Measurements from ENCODE around the gene ZNF282. TPM values are rescaled to one million over a fixed set of nuclear protein-coding genes. Genes with fewer than 3 reads are reported as not detected.

Gene ZNF282
- 24.5 TPM for total RNA-seq
- 9.3 TPM for polyA plus RNA-seq (ENCODE audit: insufficient read depth, low read depth, low replicate concordance)
- long read RNA-seq, donor 1, transcript ZNF282-204 (8 exons, 3,722 nt), result major isoform, 7 of 7 reads
- long read RNA-seq, donor 1, partial matches to known transcripts, result 0 of 7 reads
- long read RNA-seq, donor 1, other reads (novel, unspliced or antisense), result 0 of 7 reads
- long read RNA-seq, donor 2, transcript ZNF282-204 (8 exons, 3,722 nt), result major isoform, 5 of 6 reads
- long read RNA-seq, donor 2, partial matches to known transcripts, result 0 of 6 reads
- long read RNA-seq, donor 2, other reads (novel, unspliced or antisense), result 0 of 6 reads
- long read RNA-seq, donor 3, transcript ZNF282-204 (8 exons, 3,722 nt), result major isoform, 5 of 7 reads
- long read RNA-seq, donor 3, partial matches to known transcripts, result 0 of 7 reads
- long read RNA-seq, donor 3, other reads (novel, unspliced or antisense), result 0 of 7 reads
- long read RNA-seq, donor 4, partial matches to known transcripts, result 0 of 3 reads
- long read RNA-seq, donor 4, other reads (novel, unspliced or antisense), result 0 of 3 reads
- long read RNA-seq, donor 5, result 0 reads
- long read RNA-seq, donor 6, partial matches to known transcripts, result 0 of 3 reads
- long read RNA-seq, donor 6, other reads (novel, unspliced or antisense), result 0 of 3 reads
- long read RNA-seq, donor 7, partial matches to known transcripts, result 1 of 17 reads
- long read RNA-seq, donor 7, other reads (novel, unspliced or antisense), result 14 of 17 reads
- long read RNA-seq, donor 8, partial matches to known transcripts, result 0 of 4 reads
- long read RNA-seq, donor 8, other reads (novel, unspliced or antisense), result 0 of 4 reads
- long read RNA-seq, donor 9, partial matches to known transcripts, result 0 of 3 reads
- long read RNA-seq, donor 9, other reads (novel, unspliced or antisense), result 0 of 3 reads
- long read RNA-seq, donor 10, partial matches to known transcripts, result 8 of 10 reads
- long read RNA-seq, donor 10, other reads (novel, unspliced or antisense), result 0 of 10 reads

DNA sequence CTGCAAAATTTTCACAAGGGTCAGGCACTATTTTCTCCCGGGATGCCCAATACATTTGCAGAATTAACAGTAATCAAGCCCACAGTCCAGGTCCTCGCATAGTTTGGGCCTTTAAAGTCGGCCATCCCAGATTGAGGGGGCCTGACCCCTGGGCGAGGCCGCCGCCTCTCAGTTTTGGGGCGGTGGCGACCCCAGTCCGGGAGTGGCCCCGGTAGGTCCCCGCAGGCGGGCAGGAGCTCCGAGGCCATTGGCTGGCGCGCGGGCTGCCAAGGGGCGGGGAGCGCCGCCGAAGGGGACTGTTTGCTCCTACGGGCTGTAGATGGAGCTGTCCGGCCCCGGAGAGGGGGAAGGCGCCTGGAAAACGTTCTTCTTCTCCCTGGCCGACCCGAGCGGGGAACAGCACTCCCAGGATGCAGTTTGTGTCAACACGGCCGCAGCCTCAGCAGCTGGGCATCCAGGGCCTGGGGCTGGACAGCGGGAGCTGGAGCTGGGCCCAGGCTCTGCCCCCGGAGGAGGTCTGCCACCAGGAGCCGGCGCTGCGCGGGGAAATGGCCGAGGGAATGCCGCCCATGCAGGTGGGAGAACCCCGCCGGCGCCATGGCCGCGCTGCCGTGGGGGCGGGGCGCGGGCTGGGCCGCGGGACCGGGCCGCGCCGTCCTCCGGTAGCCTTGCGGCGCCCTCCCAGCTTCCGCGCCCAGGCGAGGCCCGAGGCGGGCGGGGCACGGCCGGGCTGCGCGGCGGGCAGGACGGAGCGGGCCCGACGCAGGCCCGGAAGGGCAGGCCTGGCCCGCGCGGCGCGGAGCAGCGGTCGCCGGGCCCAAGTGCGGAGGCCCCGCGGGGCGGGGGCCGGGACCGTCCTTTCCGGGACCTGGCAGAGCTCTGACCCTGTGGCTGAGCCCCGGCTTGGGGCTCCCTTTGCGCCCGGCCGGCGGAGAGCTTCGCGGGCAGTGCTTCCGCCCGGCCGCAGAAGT, at the start of gene ZNF282:
Gene ZNF282 (plus strand): TSS at position 367 of the 971 bp plus-strand sequence. CDS start 44 bp downstream, at position 411.
- H3K27ac ChIP-seq (ENCODE audit: low read depth in 2 of 2, low read length in 2 of 2), result peak within 1 kb of the TSS; percentile 86 to 87
- no peaks in the 10 kb centered on the region for H3K9me3 ChIP-seq (ENCODE audit: control insufficient read depth in 2 of 3, insufficient read depth in 1 of 3, low read length in 3 of 3)
- peak within 1 kb of the TSS; percentile 75 to 92 (median 79) for H3K4me3 ChIP-seq (ENCODE audit: low read length in 3 of 3)
- intact Hi-C loops (cut with DNase I), result no loop called here
- peaks cover 0 to 11% (median 5%) of the 10 kb centered on the region in 3 donors for H3K4me1 ChIP-seq (ENCODE audit: control insufficient read depth in 2 of 3, insufficient read depth in 2 of 3, low read depth in 1 of 3, low read length in 3 of 3)
- H3K27me3 ChIP-seq (ENCODE audit: control insufficient read depth, insufficient read depth, low read length), result no peaks in the 10 kb centered on the region
- TF ChIP-seq, protein P1, sequence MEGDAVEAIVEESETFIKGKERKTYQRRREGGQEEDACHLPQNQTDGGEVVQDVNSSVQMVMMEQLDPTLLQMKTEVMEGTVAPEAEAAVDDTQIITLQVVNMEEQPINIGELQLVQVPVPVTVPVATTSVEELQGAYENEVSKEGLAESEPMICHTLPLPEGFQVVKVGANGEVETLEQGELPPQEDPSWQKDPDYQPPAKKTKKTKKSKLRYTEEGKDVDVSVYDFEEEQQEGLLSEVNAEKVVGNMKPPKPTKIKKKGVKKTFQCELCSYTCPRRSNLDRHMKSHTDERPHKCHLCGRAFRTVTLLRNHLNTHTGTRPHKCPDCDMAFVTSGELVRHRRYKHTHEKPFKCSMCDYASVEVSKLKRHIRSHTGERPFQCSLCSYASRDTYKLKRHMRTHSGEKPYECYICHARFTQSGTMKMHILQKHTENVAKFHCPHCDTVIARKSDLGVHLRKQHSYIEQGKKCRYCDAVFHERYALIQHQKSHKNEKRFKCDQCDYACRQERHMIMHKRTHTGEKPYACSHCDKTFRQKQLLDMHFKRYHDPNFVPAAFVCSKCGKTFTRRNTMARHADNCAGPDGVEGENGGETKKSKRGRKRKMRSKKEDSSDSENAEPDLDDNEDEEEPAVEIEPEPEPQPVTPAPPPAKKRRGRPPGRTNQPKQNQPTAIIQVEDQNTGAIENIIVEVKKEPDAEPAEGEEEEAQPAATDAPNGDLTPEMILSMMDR (IDR thresholded peaks at IDR 0.05; ENCODE audit: borderline replicate concordance, extremely low read depth, insufficient read depth), result peak; percentile 50
- FAIRE-seq (no peak), DNase-seq (peak; percentile 94 to 97 (median 94))
- peaks cover 8 to 17% (median 12%) of the 10 kb centered on the region in 3 donors for H3K36me3 ChIP-seq (ENCODE audit: control insufficient read depth in 2 of 3, insufficient read depth in 3 of 3, low read length in 3 of 3)
- peak within 1 kb of the TSS; percentile 57 to 93 (median 87) for H3K9ac ChIP-seq (ENCODE audit: low read length in 3 of 3)

DNA sequence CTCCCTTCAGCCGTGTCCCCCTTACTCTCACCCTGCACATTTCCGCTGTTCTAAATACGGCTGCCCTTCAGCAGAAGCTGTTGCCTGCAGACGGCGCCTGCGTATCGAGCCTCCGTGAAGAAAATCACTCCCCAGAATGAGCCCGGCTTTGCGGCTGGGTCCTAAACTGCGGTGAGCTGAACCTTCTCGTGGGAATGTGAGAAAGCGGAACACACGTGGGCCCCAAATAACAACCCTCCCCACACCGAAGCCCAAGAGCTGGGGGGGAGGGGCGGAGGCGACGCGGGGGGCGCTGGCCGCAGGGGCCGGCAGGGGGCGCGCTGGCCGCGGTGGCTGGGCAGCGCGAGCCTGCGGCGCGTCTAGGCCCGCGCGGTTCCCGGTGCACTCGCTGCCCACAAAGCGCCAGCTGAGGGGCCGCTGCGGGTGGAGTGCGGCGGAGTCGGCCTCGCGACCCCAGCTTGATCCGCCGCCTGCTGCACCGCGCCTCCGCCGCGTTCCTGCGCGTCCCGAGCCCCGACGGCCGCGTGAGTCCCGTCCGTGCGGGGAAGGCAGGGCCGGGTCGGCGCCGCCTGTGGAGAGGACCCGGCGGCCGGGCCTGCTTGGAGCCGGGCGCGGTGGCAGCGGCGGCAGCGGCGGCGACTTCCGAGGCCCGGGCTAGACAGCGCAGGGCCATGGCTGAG, 48.1 kb upstream of the ZNF282 start, which contains the start of gene ZNF398:
Gene ZNF398 (plus strand): TSS at position 382 of the 680 bp plus-strand sequence. CDS start 290 bp downstream, at position 672.
- DNase-seq (peak; percentile 83 to 91 (median 89)), FAIRE-seq (no peak)
- intact Hi-C loops (cut with DNase I), result no loop called here
- Histone ChIP-seq H3K27me3 (ENCODE audit: control insufficient read depth, insufficient read depth, low read length) (no peaks in the 10 kb centered on the region), H3K4me3 (ENCODE audit: low read length in 3 of 3) (peak within 1 kb of the TSS; percentile 78 to 96 (median 89)), H3K4me1 (ENCODE audit: control insufficient read depth in 2 of 3, insufficient read depth in 2 of 3, low read depth in 1 of 3, low read length in 3 of 3) (peaks cover 0 to 4% (median 0%) of the 10 kb centered on the region in 3 donors), H3K27ac (ENCODE audit: low read depth in 2 of 2, low read length in 2 of 2) (peak within 1 kb of the TSS; percentile 74 to 91), H3K9ac (ENCODE audit: low read length in 3 of 3) (peak within 1 kb of the TSS; percentile 84 to 95 (median 85)), H3K36me3 (ENCODE audit: control insufficient read depth in 2 of 3, insufficient read depth in 3 of 3, low read length in 3 of 3) (no peaks in the 10 kb centered on the region), H3K9me3 (ENCODE audit: control insufficient read depth in 2 of 3, insufficient read depth in 1 of 3, low read length in 3 of 3) (no peaks in the 10 kb centered on the region)
- TF ChIP-seq, protein P1 (IDR thresholded peaks at IDR 0.05; ENCODE audit: borderline replicate concordance, extremely low read depth, insufficient read depth), result peak; percentile 70
